ENCODE results near the gene KIAA1755. TPM values are rescaled to one million over a fixed set of nuclear protein-coding genes. Genes with fewer than 3 reads are reported as not detected.

The KIAA1755 gene
- total RNA-seq, 1 experiment from 2014 or later, result 0.17 TPM

DNA sequence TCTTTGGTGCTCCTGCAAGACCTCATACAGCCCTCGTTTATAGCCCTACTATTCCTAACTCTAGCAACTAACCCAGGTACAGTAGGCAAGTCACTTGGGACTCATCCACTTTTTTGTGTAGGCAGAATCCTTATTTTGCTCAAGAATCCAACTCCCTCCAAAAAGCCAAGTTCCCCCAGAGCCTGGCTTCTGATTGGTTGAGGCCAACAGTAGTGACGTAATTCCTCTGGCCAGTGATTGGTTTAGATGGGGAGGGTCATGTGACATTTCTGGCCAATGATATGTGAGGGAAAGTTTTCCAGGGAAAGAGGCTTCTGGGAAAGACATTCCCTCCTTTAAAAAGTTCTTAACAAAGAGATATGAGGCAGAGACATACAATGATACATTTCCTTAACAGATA, 32.1 kb downstream of the KIAA1755 start:
- no peak overlapping the region for H2BK120ac ChIP-seq (ENCODE audit: low read depth, low read length, poor library complexity, severe bottlenecking)
- no peaks in the 10 kb centered on the region for H3K23me2 ChIP-seq (ENCODE audit: insufficient read length, low read depth, low read length, poor library complexity, severe bottlenecking)
- no peak overlapping the region for H2BK20ac ChIP-seq (ENCODE audit: low read depth, low read length, poor library complexity, severe bottlenecking)
- no peak overlapping the region for H3K4me2 ChIP-seq (ENCODE audit: insufficient read depth, insufficient read length, low read length)
- H2BK5ac ChIP-seq (ENCODE audit: insufficient read length, low read length), result no peak overlapping the region
- H3K23ac ChIP-seq (ENCODE audit: insufficient read length, low read depth, low read length), result no peak overlapping the region
- no peak overlapping the region for H3K18ac ChIP-seq (ENCODE audit: insufficient read length, low read depth, low read length)
- H3K9me3 Mint-ChIP-seq, result no peaks in the 10 kb centered on the region
- H2BK12ac ChIP-seq (ENCODE audit: insufficient read length, low read depth, low read length), result no peak overlapping the region
- H3K9ac ChIP-seq (ENCODE audit: extremely low read depth, insufficient read length, low read length), result no peak overlapping the region
- H2AFZ ChIP-seq (ENCODE audit: low read length), result no peak overlapping the region
- no peak for DNase-seq
- H3T11ph ChIP-seq (ENCODE audit: low read length), result no peak overlapping the region
- H3K9me3 ChIP-seq (ENCODE audit: control insufficient read depth, low read depth, low read length), result no peaks in the 10 kb centered on the region
- no peaks in the 10 kb centered on the region for H3K27me3 ChIP-seq (ENCODE audit: insufficient read depth, low read length)
- no peaks in the 10 kb centered on the region for H4K20me1 ChIP-seq (ENCODE audit: control insufficient read depth, insufficient read depth, insufficient read length)
- H3K4ac ChIP-seq (ENCODE audit: low read depth, low read length), result no peak overlapping the region
- H2BK15ac ChIP-seq (ENCODE audit: low read depth, low read length), result no peak overlapping the region
- H3K4me1 ChIP-seq (ENCODE audit: insufficient read depth, low read length), result no peaks in the 10 kb centered on the region
- TF ChIP-seq, protein P1, sequence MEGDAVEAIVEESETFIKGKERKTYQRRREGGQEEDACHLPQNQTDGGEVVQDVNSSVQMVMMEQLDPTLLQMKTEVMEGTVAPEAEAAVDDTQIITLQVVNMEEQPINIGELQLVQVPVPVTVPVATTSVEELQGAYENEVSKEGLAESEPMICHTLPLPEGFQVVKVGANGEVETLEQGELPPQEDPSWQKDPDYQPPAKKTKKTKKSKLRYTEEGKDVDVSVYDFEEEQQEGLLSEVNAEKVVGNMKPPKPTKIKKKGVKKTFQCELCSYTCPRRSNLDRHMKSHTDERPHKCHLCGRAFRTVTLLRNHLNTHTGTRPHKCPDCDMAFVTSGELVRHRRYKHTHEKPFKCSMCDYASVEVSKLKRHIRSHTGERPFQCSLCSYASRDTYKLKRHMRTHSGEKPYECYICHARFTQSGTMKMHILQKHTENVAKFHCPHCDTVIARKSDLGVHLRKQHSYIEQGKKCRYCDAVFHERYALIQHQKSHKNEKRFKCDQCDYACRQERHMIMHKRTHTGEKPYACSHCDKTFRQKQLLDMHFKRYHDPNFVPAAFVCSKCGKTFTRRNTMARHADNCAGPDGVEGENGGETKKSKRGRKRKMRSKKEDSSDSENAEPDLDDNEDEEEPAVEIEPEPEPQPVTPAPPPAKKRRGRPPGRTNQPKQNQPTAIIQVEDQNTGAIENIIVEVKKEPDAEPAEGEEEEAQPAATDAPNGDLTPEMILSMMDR (conservative IDR thresholded peaks at IDR 0.05), result no peak
- no peak overlapping the region for H3K27ac Mint-ChIP-seq
- no peak overlapping the region for H3K27ac ChIP-seq (ENCODE audit: insufficient read length, low read depth, low read length)
- H3K14ac ChIP-seq (ENCODE audit: insufficient read depth, low read length), result no peak overlapping the region
- WGBS (ENCODE audit: extremely low coverage, insufficient read length, low lambda C conversion rate), result no CpG with 5 or more reads among the region's 2 CpGs
- H3K36me3 Mint-ChIP-seq (ENCODE audit: insufficient read depth in 1 of 3, low read depth in 3 of 3), result no peaks in the 10 kb centered on the region
- no peaks in the 10 kb centered on the region for H3K79me1 ChIP-seq (ENCODE audit: insufficient read depth, low read depth, low read length, poor library complexity, severe bottlenecking)
- H4K8ac ChIP-seq (replicated peaks; ENCODE audit: insufficient read length, low read depth, low read length), result no peak overlapping the region
- no peak overlapping the region for H3K4me3 Mint-ChIP-seq
- no peaks in the 10 kb centered on the region for H3K79me2 ChIP-seq (ENCODE audit: insufficient read depth, low read length)
- H3K4me1 Mint-ChIP-seq, result no peaks in the 10 kb centered on the region
- no peak overlapping the region for H4K5ac ChIP-seq (ENCODE audit: insufficient read length, low read depth, low read length)
- no peak overlapping the region for H4K91ac ChIP-seq (ENCODE audit: insufficient read length, low read depth, low read length)
- no peak overlapping the region for H3K56ac ChIP-seq (ENCODE audit: insufficient read length, low read depth, low read length)
- H2AK5ac ChIP-seq (ENCODE audit: insufficient read length, low read length), result no peak overlapping the region
- peaks cover 7% of the 10 kb centered on the region for H3K27me3 Mint-ChIP-seq (ENCODE audit: low read depth)

Measured in H9 (cell line).